Activated T-cell treated with anti-CD3 and anti-CD28 coated beads, Interleukin-2, amount 50 U/mL, for 4 hours (primary cell): Measurements from ENCODE around the gene NCOA5. TPM values are rescaled to one million over a fixed set of nuclear protein-coding genes. Genes with fewer than 3 reads are reported as not detected.

Experiments used
- ATAC-seq, 2 donors: fragments of 200-7000 bp; cut with Tn5 transposase; one replicate each; pipeline ENCODE4 v1.10.0; 2021
- DNase-seq: peaks from one replicate; pipeline ENCODE4 v3.0.0-alpha.2; 2020
- H3K27me3 Mint-ChIP-seq: one replicate; pipeline ENCODE4 v1.8.0; 2021; ENCODE audit warnings: low read depth, mixed read lengths
- H3K36me3 Mint-ChIP-seq: one replicate; pipeline ENCODE4 v1.8.0; 2022; ENCODE audit warnings: mixed read lengths; ENCODE audit not compliant: insufficient read depth
- H3K4me1 Mint-ChIP-seq: one replicate; pipeline ENCODE4 v1.8.0; 2021; ENCODE audit warnings: low read depth, mixed read lengths
- H3K4me3 Mint-ChIP-seq: one replicate; pipeline ENCODE4 v1.8.0; 2021; ENCODE audit warnings: mild to moderate bottlenecking, moderate library complexity, mixed read lengths
- H3K9me3 Mint-ChIP-seq: one replicate; pipeline ENCODE4 v1.8.0; 2021; ENCODE audit warnings: mixed read lengths
- total RNA-seq, 3 donors: library from RNA; stranded (reverse); gene quantifications; one replicate each; pipeline ENCODE4 v1.2.1, GENCODE V29; 2021

The NCOA5 gene
- total RNA-seq, 3 donors from 2014 or later = 38.2 to 45.0 (median 43.3) TPM

GRCh38 chr20:46056970-46057855 is 32.5 kb downstream of the NCOA5 start:
- H3K4me1 Mint-ChIP-seq = peaks cover 44% of the 10 kb centered on the region
- peaks cover 19% of the 10 kb centered on the region for H3K27me3 Mint-ChIP-seq
- peaks cover 27% of the 10 kb centered on the region for H3K36me3 Mint-ChIP-seq
- DNase-seq (no peak), ATAC-seq (peak in 1 of 2 donors; percentile 20)
- H3K4me3 Mint-ChIP-seq = no peak overlapping the region
- H3K9me3 Mint-ChIP-seq = no peaks in the 10 kb centered on the region

- Mint-ChIP-seq H3K4me1 (peaks cover 34% of the 10 kb centered on the region), H3K4me3 (no peak overlapping the region), H3K27me3 (peaks cover 21% of the 10 kb centered on the region), H3K9me3 (no peaks in the 10 kb centered on the region), H3K36me3 (peaks cover 17% of the 10 kb centered on the region)
- ATAC-seq (no peak), DNase-seq (no peak)
These were observed 33.5 kb downstream of the NCOA5 start for GRCh38 chr20:46056027-46056833.

GRCh38 chr20:46055269-46055668 is 34.5 kb downstream of the NCOA5 start:
- Mint-ChIP-seq H3K4me3 (no peak overlapping the region), H3K27me3 (peaks cover 23% of the 10 kb centered on the region), H3K9me3 (no peaks in the 10 kb centered on the region), H3K4me1 (peaks cover 24% of the 10 kb centered on the region), H3K36me3 (peaks cover 10% of the 10 kb centered on the region)
- no peak for DNase-seq
- ATAC-seq = no peak

GRCh38 chr20:46054606-46055005 is 35.2 kb downstream of the NCOA5 start:
- H3K4me1 Mint-ChIP-seq = peaks cover 18% of the 10 kb centered on the region
- peaks cover 23% of the 10 kb centered on the region for H3K27me3 Mint-ChIP-seq
- ATAC-seq (no peak), DNase-seq (no peak)
- no peaks in the 10 kb centered on the region for H3K9me3 Mint-ChIP-seq
- H3K4me3 Mint-ChIP-seq = no peak overlapping the region
- peaks cover 3% of the 10 kb centered on the region for H3K36me3 Mint-ChIP-seq

GRCh38 chr20:46053416-46053815 is 36.3 kb downstream of the NCOA5 start:
- DNase-seq = no peak
- ATAC-seq = no peak
- H3K9me3 Mint-ChIP-seq = no peaks in the 10 kb centered on the region
- H3K4me1 Mint-ChIP-seq = peaks cover 8% of the 10 kb centered on the region
- no peak overlapping the region for H3K4me3 Mint-ChIP-seq
- H3K27me3 Mint-ChIP-seq = peaks cover 18% of the 10 kb centered on the region
- H3K36me3 Mint-ChIP-seq = no peaks in the 10 kb centered on the region

- Mint-ChIP-seq H3K36me3 (no peaks in the 10 kb centered on the region), H3K4me1 (no peaks in the 10 kb centered on the region), H3K9me3 (no peaks in the 10 kb centered on the region), H3K4me3 (no peak overlapping the region), H3K27me3 (peaks cover 12% of the 10 kb centered on the region)
- DNase-seq (no peak), ATAC-seq (no peak)
These were observed 38.0 kb downstream of the NCOA5 start for GRCh38 chr20:46051556-46052308.

GRCh38 chr20:46050885-46051284 is 38.9 kb downstream of the NCOA5 start:
- DNase-seq (no peak), ATAC-seq (no peak)
- H3K36me3 Mint-ChIP-seq = no peaks in the 10 kb centered on the region
- no peak overlapping the region for H3K4me3 Mint-ChIP-seq
- no peaks in the 10 kb centered on the region for H3K4me1 Mint-ChIP-seq
- H3K9me3 Mint-ChIP-seq = no peaks in the 10 kb centered on the region
- peaks cover 19% of the 10 kb centered on the region for H3K27me3 Mint-ChIP-seq

GRCh38 chr20:46050444-46050843 is 39.3 kb downstream of the NCOA5 start:
- ATAC-seq (no peak), DNase-seq (no peak)
- Mint-ChIP-seq H3K4me1 (no peaks in the 10 kb centered on the region), H3K4me3 (no peak overlapping the region), H3K27me3 (peaks cover 22% of the 10 kb centered on the region), H3K9me3 (no peaks in the 10 kb centered on the region), H3K36me3 (no peaks in the 10 kb centered on the region)

- Mint-ChIP-seq H3K4me3 (no peak overlapping the region), H3K4me1 (no peaks in the 10 kb centered on the region), H3K9me3 (no peaks in the 10 kb centered on the region), H3K36me3 (no peaks in the 10 kb centered on the region), H3K27me3 (peaks cover 25% of the 10 kb centered on the region)
- DNase-seq (no peak), ATAC-seq (no peak)
These were observed 39.9 kb downstream of the NCOA5 start for GRCh38 chr20:46049815-46050214.

GRCh38 chr20:46049190-46049589 is 40.6 kb downstream of the NCOA5 start:
- H3K4me1 Mint-ChIP-seq = no peaks in the 10 kb centered on the region
- H3K36me3 Mint-ChIP-seq = no peaks in the 10 kb centered on the region
- no peaks in the 10 kb centered on the region for H3K9me3 Mint-ChIP-seq
- H3K4me3 Mint-ChIP-seq = no peak overlapping the region
- peaks cover 28% of the 10 kb centered on the region for H3K27me3 Mint-ChIP-seq
- DNase-seq = no peak
- ATAC-seq = no peak

GRCh38 chr20:46047821-46048220 is 41.9 kb downstream of the NCOA5 start:
- Mint-ChIP-seq H3K4me1 (no peaks in the 10 kb centered on the region), H3K27me3 (peaks cover 37% of the 10 kb centered on the region), H3K36me3 (no peaks in the 10 kb centered on the region), H3K9me3 (no peaks in the 10 kb centered on the region), H3K4me3 (no peak overlapping the region)
- ATAC-seq (no peak), DNase-seq (no peak)

- Mint-ChIP-seq H3K9me3 (no peaks in the 10 kb centered on the region), H3K4me1 (no peaks in the 10 kb centered on the region), H3K36me3 (no peaks in the 10 kb centered on the region), H3K27me3 (peaks cover 47% of the 10 kb centered on the region), H3K4me3 (no peak overlapping the region)
- DNase-seq = no peak
- no peak for ATAC-seq
These were observed 43.0 kb downstream of the NCOA5 start for GRCh38 chr20:46046588-46047310.

- H3K27me3 Mint-ChIP-seq = peaks cover 57% of the 10 kb centered on the region
- no peaks in the 10 kb centered on the region for H3K4me1 Mint-ChIP-seq
- no peak overlapping the region for H3K4me3 Mint-ChIP-seq
- DNase-seq (no peak), ATAC-seq (no peak)
- no peaks in the 10 kb centered on the region for H3K9me3 Mint-ChIP-seq
- no peaks in the 10 kb centered on the region for H3K36me3 Mint-ChIP-seq
These were observed 44.9 kb downstream of the NCOA5 start for GRCh38 chr20:46044896-46045295.

- DNase-seq (no peak), ATAC-seq (no peak)
- no peaks in the 10 kb centered on the region for H3K36me3 Mint-ChIP-seq
- H3K4me1 Mint-ChIP-seq = no peaks in the 10 kb centered on the region
- peaks cover 56% of the 10 kb centered on the region for H3K27me3 Mint-ChIP-seq
- no peaks in the 10 kb centered on the region for H3K9me3 Mint-ChIP-seq
- no peak overlapping the region for H3K4me3 Mint-ChIP-seq
These were observed 46.2 kb downstream of the NCOA5 start for GRCh38 chr20:46043556-46043955.
